ENCODE measurements around the gene MUC2. TPM values are rescaled to one million over a fixed set of nuclear protein-coding genes. Genes with fewer than 3 reads are reported as not detected.

MUC2 gene
- total and polyA plus RNA-seq, 7 experiments from 2014 or later = not detected

- H3K4me1 Mint-ChIP-seq = no peaks in the 10 kb centered on the region
- Histone ChIP-seq H3K9me3 (ENCODE audit: control insufficient read depth in 2 of 3, low read length in 3 of 3) (no peaks in the 10 kb centered on the region), H3K4me3 (ENCODE audit: low read length) (no peak overlapping the region), H3K36me3 (ENCODE audit: control insufficient read depth in 2 of 3, insufficient read depth in 3 of 3, low read length in 3 of 3) (no peaks in the 10 kb centered on the region), H3K4me1 (ENCODE audit: control insufficient read depth in 2 of 2, insufficient read depth in 2 of 2, low read length in 2 of 2) (no peaks in the 10 kb centered on the region), H3K27me3 (ENCODE audit: control insufficient read depth in 2 of 2, insufficient read depth in 2 of 2, low read length in 2 of 2) (no peaks in the 10 kb centered on the region), H3K27ac (ENCODE audit: low read depth, low read length) (no peak overlapping the region)
- H3K36me3 Mint-ChIP-seq = peaks cover 0 to 1% (median 0%) of the 10 kb centered on the region in 5 donors
- ChIA-PET POLR2A (no interaction called here), CTCF (no interaction called here)
- intact Hi-C loops (cut with micrococcal nuclease) = no loop called here
- no peaks in the 10 kb centered on the region for H3K27me3 Mint-ChIP-seq
- ATAC-seq = no peak
- no peak for DNase-seq
- H3K27ac Mint-ChIP-seq = no peak overlapping the region
- no peak overlapping the region for H3K4me3 Mint-ChIP-seq
- H3K9me3 Mint-ChIP-seq = peaks cover 0 to 2% (median 0%) of the 10 kb centered on the region in 11 donors
Observed at GRCh38 chr11:1104411-1105182, 29.9 kb downstream of the MUC2 start.

- no peaks in the 10 kb centered on the region for H3K27me3 Mint-ChIP-seq
- H3K4me1 Mint-ChIP-seq = no peaks in the 10 kb centered on the region
- intact Hi-C loops (cut with micrococcal nuclease) = no loop called here
- H3K4me3 Mint-ChIP-seq = no peak overlapping the region
- no peak overlapping the region for H3K27ac Mint-ChIP-seq
- no peak for ATAC-seq
- no peak for DNase-seq
- Histone ChIP-seq H3K4me3 (ENCODE audit: low read length) (no peak overlapping the region), H3K4me1 (ENCODE audit: control insufficient read depth in 2 of 2, insufficient read depth in 2 of 2, low read length in 2 of 2) (no peaks in the 10 kb centered on the region), H3K9me3 (ENCODE audit: control insufficient read depth in 2 of 3, low read length in 3 of 3) (no peaks in the 10 kb centered on the region), H3K27ac (ENCODE audit: low read depth, low read length) (no peak overlapping the region), H3K27me3 (ENCODE audit: control insufficient read depth in 2 of 2, insufficient read depth in 2 of 2, low read length in 2 of 2) (no peaks in the 10 kb centered on the region), H3K36me3 (ENCODE audit: control insufficient read depth in 2 of 3, insufficient read depth in 3 of 3, low read length in 3 of 3) (no peaks in the 10 kb centered on the region)
- no peaks in the 10 kb centered on the region for H3K36me3 Mint-ChIP-seq
- POLR2A ChIA-PET = no interaction called here
- CTCF ChIA-PET = no interaction called here
- no peaks in the 10 kb centered on the region for H3K9me3 Mint-ChIP-seq
Observed at GRCh38 chr11:1105183-1105565, 30.5 kb downstream of the MUC2 start.

- peaks cover 0 to 6% (median 0%) of the 10 kb centered on the region in 11 donors for H3K9me3 Mint-ChIP-seq
- H3K4me3 ChIP-seq (ENCODE audit: low read length) = no peak overlapping the region
- ChIA-PET CTCF (no interaction called here), POLR2A (no interaction called here)
- H3K27me3 Mint-ChIP-seq = no peaks in the 10 kb centered on the region
- no peak for DNase-seq
- H3K27ac ChIP-seq (ENCODE audit: low read depth, low read length) = no peak overlapping the region
- no peaks in the 10 kb centered on the region for H3K9me3 ChIP-seq (ENCODE audit: control insufficient read depth in 2 of 3, low read length in 3 of 3)
- H3K4me1 Mint-ChIP-seq = no peaks in the 10 kb centered on the region
- H3K27me3 ChIP-seq (ENCODE audit: control insufficient read depth in 2 of 2, insufficient read depth in 2 of 2, low read length in 2 of 2) = no peaks in the 10 kb centered on the region
- H3K27ac Mint-ChIP-seq = no peak overlapping the region
- H3K4me3 Mint-ChIP-seq = no peak overlapping the region
- no peaks in the 10 kb centered on the region for H3K36me3 Mint-ChIP-seq
- H3K4me1 ChIP-seq (ENCODE audit: control insufficient read depth in 2 of 2, insufficient read depth in 2 of 2, low read length in 2 of 2) = no peaks in the 10 kb centered on the region
- intact Hi-C loops (cut with micrococcal nuclease) = no loop called here
- ATAC-seq = no peak
- no peaks in the 10 kb centered on the region for H3K36me3 ChIP-seq (ENCODE audit: control insufficient read depth in 2 of 3, insufficient read depth in 3 of 3, low read length in 3 of 3)
Observed at GRCh38 chr11:1106387-1106786, 31.7 kb downstream of the MUC2 start.

- Histone ChIP-seq H3K4me1 (ENCODE audit: control insufficient read depth in 2 of 2, insufficient read depth in 2 of 2, low read length in 2 of 2) (no peaks in the 10 kb centered on the region), H3K27me3 (ENCODE audit: control insufficient read depth in 2 of 2, insufficient read depth in 2 of 2, low read length in 2 of 2) (no peaks in the 10 kb centered on the region), H3K9me3 (ENCODE audit: control insufficient read depth in 2 of 3, low read length in 3 of 3) (no peaks in the 10 kb centered on the region), H3K4me3 (ENCODE audit: low read length) (no peak overlapping the region), H3K27ac (ENCODE audit: low read depth, low read length) (no peak overlapping the region), H3K36me3 (ENCODE audit: control insufficient read depth in 2 of 3, insufficient read depth in 3 of 3, low read length in 3 of 3) (no peaks in the 10 kb centered on the region)
- no peak for DNase-seq
- POLR2A ChIA-PET = no interaction called here
- CTCF ChIA-PET = no interaction called here
- Mint-ChIP-seq H3K27ac (no peak overlapping the region), H3K4me3 (no peak overlapping the region), H3K36me3 (no peaks in the 10 kb centered on the region), H3K27me3 (no peaks in the 10 kb centered on the region), H3K9me3 (peaks cover 0 to 6% (median 0%) of the 10 kb centered on the region in 11 donors), H3K4me1 (no peaks in the 10 kb centered on the region)
- intact Hi-C loops (cut with micrococcal nuclease) = no loop called here
- no peak for ATAC-seq
Observed at GRCh38 chr11:1107316-1108245, 32.9 kb downstream of the MUC2 start.

- Mint-ChIP-seq H3K4me1 (no peaks in the 10 kb centered on the region), H3K4me3 (peak overlapping the region in 1 of 10 donors; percentile 23), H3K9me3 (peaks cover 0 to 6% (median 0%) of the 10 kb centered on the region in 11 donors), H3K27me3 (no peaks in the 10 kb centered on the region), H3K36me3 (no peaks in the 10 kb centered on the region), H3K27ac (no peak overlapping the region)
- Histone ChIP-seq H3K27ac (ENCODE audit: low read depth, low read length) (no peak overlapping the region), H3K36me3 (ENCODE audit: control insufficient read depth in 2 of 3, insufficient read depth in 3 of 3, low read length in 3 of 3) (no peaks in the 10 kb centered on the region), H3K9me3 (ENCODE audit: control insufficient read depth in 2 of 3, low read length in 3 of 3) (no peaks in the 10 kb centered on the region), H3K27me3 (ENCODE audit: control insufficient read depth in 2 of 2, insufficient read depth in 2 of 2, low read length in 2 of 2) (no peaks in the 10 kb centered on the region), H3K4me3 (ENCODE audit: low read length) (no peak overlapping the region), H3K4me1 (ENCODE audit: control insufficient read depth in 2 of 2, insufficient read depth in 2 of 2, low read length in 2 of 2) (no peaks in the 10 kb centered on the region)
- ATAC-seq (no peak), DNase-seq (no peak)
- ChIA-PET POLR2A (no interaction called here), CTCF (no interaction called here)
- intact Hi-C loops (cut with micrococcal nuclease) = no loop called here
Observed at GRCh38 chr11:1108246-1108900, 33.7 kb downstream of the MUC2 start.

- ATAC-seq (no peak), DNase-seq (peak in 1 of 9 donors; percentile 2)
- CTCF ChIA-PET = no interaction called here
- Mint-ChIP-seq H3K27me3 (no peaks in the 10 kb centered on the region), H3K27ac (no peak overlapping the region), H3K4me1 (no peaks in the 10 kb centered on the region), H3K36me3 (no peaks in the 10 kb centered on the region), H3K9me3 (peaks cover 0 to 6% (median 0%) of the 10 kb centered on the region in 11 donors), H3K4me3 (no peak overlapping the region)
- POLR2A ChIA-PET = no interaction called here
- H3K27ac ChIP-seq (ENCODE audit: low read depth, low read length) = no peak overlapping the region
- no peaks in the 10 kb centered on the region for H3K4me1 ChIP-seq (ENCODE audit: control insufficient read depth in 2 of 2, insufficient read depth in 2 of 2, low read length in 2 of 2)
- no peaks in the 10 kb centered on the region for H3K36me3 ChIP-seq (ENCODE audit: control insufficient read depth in 2 of 3, insufficient read depth in 3 of 3, low read length in 3 of 3)
- intact Hi-C loops (cut with micrococcal nuclease) = no loop called here
- no peaks in the 10 kb centered on the region for H3K9me3 ChIP-seq (ENCODE audit: control insufficient read depth in 2 of 3, low read length in 3 of 3)
- H3K27me3 ChIP-seq (ENCODE audit: control insufficient read depth in 2 of 2, insufficient read depth in 2 of 2, low read length in 2 of 2) = no peaks in the 10 kb centered on the region
- no peak overlapping the region for H3K4me3 ChIP-seq (ENCODE audit: low read length)
Observed at GRCh38 chr11:1109101-1109917, 34.6 kb downstream of the MUC2 start.
